CD4-positive, alpha-beta T cell treated with Interleukin-12 subunit alpha and Interleukin-12 subunit beta, for 1 hour (primary cell): ENCODE data around the gene GFAP.

Experiments used
- DNase-seq: peaks from one replicate; pipeline ENCODE4 v3.0.0-alpha.2; 2020

Gene GFAP

DNA sequence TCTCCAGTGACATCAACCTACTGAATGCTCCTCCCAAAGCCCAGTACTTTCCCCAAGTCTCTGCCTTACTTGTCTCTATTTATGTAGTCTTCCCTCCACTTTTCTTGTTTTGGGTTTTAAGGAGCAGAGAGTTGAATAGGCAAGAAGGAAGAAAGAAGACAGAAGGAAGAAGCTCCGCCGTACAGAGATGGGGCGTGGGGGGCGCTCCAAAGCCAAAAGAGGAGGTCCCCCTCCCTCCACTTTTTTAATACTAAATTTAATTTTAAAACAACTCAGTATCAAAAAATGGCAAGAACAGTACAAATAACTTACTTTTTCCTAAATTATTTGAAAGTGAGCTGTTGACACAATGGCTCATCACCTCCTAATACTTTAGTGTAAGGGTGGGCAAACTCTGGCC is 20.7 kb downstream of the GFAP start:
- DNase-seq: no peak

DNA sequence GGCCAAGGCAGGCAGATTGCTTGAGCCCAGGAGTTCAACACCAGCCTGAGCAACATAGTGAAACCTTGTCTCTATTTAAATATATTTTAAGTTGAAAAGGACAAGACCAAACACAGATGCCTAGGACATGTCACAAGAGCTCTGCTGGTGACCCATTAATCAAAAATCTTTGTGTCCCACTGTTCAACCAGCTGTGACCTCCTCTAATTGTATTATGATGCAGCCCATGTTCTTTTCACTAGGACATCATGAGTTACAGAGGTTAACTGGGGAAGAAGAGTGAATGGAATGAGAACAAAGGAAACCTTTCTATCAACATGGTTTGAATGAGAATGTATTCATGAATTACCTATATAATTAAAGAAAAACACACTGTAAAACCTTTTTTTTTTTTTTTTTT is 23.1 kb downstream of the GFAP start:
- DNase-seq: no peak

DNA sequence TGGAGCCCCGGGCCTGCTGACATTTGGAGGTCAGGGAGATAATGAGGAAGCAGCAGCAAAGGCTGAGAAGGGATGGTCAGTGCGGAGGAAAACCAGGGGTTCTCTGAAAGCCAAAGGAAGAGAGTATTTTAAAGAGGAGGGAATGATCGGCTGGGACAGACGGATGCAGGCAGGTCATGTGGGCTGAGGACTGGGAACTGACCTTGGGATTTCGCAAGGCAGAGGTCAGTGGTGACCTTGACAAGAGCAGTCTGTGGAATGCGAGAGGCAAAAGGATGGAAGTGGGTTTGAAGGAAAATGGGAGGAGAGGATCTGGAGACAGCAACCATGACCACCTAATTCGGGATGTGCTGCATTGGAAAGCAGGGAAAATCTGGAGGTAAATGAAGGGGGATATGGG is 26.3 kb downstream of the GFAP start:
- no peak for DNase-seq

GRCh38 chr17:44887971-44888954 is 27.0 kb downstream of the GFAP start:
- peak; percentile 27 for DNase-seq

DNA sequence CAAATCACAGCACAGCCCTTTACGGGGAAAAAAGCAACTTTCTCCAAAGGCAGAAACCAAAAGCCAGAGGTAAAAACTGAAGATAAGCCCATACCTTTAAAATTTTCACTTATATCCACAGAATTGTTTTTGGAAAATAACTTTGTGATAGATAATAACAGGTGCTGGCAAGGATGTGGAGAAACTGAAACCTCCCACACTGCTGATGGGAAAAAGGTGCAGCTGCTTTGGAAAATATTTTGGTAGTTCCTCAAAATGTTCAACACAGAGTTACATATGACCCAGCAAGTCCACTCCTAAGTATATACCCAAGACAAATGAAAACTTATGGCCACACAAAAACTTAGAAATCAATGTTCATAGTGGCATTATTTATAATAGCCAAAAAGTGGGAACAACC is 28.3 kb downstream of the GFAP start:
- DNase-seq: no peak

GRCh38 chr17:44884941-44885340 is 30.4 kb downstream of the GFAP start:
- no peak for DNase-seq

DNA sequence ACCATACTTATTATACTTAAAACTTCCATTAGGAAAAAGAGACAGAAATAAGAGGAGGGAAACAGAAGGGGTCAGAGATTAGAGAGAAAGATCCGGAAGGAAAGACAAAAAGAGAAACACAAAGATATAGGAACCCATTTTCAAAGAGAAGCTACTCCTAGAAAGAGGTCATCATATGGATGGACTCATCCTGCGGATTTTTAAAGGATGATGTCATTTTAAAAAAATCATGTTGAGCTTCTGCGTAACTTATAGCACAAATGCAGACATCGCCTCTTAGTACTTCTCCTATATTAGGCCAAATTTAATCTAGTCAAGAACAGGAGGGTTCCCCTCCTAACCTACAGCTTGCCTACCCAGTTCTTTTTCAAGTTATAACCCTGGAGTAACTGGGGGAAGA is 34.2 kb downstream of the GFAP start:
- DNase-seq: no peak

DNA sequence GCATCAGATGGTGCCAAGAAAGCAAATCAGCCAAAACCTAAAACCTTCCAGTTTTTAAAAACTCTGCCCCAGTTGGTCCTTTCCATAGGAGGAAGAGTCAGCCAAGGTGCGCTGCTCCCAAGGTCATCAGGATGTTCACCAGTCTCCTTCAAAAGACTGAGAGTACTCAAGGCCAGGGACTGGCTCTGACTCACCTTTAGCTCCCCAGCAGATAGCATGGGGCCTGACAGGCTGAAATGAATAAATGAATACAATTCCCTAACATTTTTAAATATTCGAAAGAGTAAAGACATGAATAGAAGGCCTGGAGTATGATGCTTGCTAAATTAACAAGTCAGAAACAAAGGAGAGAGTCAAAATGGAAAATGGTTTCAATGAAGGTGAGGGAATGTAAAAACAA is 35.2 kb downstream of the GFAP start:
- DNase-seq: no peak

DNA sequence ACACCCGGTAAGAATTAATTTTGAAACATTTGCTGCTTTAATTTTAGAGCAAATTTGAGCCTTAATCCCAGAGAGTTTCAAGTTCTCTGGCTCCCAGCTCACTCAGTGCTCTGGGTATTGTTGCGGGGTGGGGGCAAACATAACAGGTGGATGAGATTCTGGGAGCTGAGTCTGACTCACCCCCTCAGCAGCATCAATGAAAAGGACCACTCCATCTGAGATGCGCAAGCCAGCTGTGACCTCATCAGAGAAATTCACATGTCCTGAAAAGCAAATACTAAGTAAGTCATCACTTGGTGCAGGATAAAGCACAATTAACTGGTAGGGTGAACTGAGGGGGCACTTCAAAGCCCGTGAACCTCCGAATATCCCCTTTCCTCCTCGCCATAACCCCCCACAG is 35.9 kb downstream of the GFAP start:
- no peak for DNase-seq

DNA sequence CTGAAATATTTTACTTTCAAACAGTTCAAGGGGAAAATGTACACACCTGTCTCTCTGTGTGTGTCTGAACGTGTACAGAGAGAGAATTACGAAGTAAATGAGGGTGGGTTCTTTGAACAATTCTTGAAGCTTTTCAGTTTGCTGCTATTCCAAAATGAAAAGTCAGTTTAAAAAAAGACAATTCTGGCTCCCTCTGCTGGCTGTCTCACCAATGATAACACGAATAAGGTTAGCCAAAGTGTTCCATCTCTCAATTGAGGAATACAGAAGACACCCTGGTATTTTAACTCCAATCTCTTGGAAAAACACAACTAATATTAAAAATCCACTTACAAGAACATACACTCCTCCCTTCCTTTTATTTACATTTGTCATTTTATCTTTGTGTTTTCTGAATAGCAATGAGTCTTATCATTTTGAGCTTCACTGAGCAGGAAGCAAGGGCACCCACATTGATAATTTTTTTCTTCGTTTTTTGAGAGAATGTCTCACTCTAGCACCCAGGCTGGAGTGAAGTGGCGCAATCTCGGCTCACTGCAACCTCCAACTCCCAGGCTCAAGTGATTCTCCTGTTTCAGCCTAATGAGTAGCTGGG is 36.6 kb downstream of the GFAP start:
- peak; percentile 37 for DNase-seq

- no peak for DNase-seq
These were observed 38.2 kb downstream of the GFAP start for GRCh38 chr17:44877121-44877520.

- DNase-seq: no peak
These were observed 39.5 kb downstream of the GFAP start for GRCh38 chr17:44875761-44876160.

DNA sequence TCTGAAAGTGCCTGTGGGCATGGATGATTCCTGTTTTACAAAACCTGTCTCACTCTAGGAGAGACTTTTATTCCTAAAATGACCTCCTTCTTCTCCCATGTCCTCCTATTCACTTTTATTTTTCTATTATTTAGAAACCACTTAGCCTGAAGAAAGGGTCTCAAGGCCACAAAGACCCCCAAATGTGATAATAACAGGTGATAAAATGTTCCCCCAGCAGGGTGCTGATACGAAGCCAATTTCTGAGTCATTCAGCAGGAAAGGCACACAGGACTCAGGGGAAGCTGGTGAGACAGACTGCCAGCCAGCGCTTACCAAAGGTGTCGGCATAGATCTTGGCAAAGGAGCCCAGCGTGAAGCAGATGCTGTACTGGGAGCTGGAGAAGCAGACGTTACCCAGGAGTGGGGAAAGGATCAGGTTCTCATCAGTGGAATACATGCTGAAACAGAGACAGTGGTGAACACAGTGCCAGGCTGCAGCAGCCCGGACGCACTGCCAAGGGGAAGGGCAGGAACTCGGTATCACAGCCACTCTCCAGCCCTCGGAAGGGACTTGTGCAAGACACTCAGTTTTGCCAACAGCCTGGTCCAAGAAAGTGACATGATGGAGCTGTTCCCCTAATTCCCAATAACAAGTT is 43.0 kb downstream of the GFAP start:
- DNase-seq: no peak

- DNase-seq: no peak
These were observed 43.7 kb downstream of the GFAP start for GRCh38 chr17:44871556-44871955.

- DNase-seq: no peak
These were observed 47.5 kb downstream of the GFAP start for GRCh38 chr17:44867841-44868240.

DNA sequence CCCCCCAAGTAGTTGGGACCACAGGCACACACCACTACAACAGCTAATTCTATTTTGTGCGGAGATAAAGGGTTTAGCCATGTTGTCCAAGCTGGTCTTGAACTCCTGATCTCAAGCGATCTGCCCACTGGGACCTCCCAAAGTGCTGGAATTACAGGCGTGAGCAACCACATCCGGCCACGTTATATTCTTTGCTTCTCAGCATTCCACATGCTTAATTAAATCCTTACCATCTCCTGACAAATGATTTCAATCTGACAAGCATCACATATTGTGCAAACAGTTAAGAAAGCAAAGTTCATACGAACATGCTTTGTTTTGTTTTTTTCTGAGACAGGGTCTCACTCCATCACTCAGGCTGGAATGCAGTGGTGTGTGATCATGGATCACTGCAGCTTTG is 49.4 kb downstream of the GFAP start:
- no peak for DNase-seq

DNA sequence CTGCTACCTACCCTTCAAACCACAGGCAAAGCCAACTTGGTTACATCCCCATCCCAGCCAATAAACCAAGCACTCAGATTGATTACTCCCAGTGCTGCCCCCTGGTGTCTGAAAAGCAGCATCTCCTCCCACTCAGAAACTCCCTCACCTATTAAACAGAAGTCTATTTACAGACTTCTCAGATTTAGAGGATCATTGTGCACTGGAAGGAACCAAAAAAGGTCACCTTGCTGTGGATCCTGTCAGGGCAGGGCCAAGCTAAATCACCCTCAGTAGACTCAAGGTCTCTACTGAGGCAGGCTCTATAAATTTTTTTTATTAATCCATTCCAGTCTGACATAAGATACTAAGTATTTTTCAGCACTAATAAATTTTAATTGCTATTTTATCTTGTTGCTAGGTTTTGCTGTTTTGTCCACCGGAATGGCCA is 50.1 kb downstream of the GFAP start:
- DNase-seq: peak; percentile 75

- no peak for DNase-seq
These were observed 50.5 kb downstream of the GFAP start for GRCh38 chr17:44864831-44865230.

- DNase-seq: no peak
These were observed 52.0 kb downstream of the GFAP start for GRCh38 chr17:44863061-44863918.

- DNase-seq: no peak
These were observed 52.9 kb downstream of the GFAP start for GRCh38 chr17:44862278-44862914.

DNA sequence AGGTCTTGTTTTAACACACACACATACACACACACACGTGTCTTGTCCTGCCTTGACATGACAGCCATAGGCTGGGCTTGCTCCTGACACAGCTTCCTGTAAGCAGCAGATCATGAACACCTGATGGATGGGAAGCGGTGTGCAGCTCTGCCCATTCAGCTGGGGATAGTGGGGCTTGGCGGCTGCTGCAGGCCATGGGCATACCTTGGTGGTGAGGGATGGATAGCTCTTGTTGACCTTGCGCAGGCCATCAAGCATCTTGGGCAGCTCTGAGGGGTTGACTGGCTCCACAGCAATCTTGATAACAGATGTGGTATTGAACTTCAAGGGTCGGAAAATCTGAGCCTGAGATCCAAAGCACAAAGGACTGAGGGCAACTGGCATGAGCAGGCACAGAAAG is 55.6 kb downstream of the GFAP start:
- DNase-seq: no peak

DNA sequence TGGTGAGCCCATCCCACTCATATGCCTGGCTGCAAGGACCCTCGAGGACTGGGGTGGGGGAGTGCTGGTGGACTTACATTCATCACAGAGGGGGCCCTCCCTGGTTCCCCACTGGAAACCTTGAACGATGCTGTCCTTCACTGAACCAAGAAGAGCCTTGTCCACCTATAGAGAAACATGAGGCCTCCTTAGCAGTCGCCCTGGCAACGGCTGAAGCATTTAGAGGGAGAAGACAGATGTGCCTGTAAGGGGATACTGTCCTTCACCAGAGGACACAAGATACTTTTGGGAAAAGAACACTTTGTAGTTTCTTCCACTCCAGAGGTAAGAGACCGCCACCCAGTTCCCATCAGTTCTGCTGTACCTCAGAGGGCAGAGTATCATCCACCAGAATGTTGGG is 61.1 kb downstream of the GFAP start:
- DNase-seq: no peak
